Stimulated activated CD8-positive, alpha-beta memory T cell treated with anti-CD3 and anti-CD28 coated beads, Interleukin-4, amount 100 ng/mL, for 48 hours (primary cell): ENCODE data around the gene VPS41.

Experiments
- DNase-seq: peaks from one replicate; pipeline ENCODE4 v3.0.0-alpha.2; 2020

The VPS41 gene

DNA sequence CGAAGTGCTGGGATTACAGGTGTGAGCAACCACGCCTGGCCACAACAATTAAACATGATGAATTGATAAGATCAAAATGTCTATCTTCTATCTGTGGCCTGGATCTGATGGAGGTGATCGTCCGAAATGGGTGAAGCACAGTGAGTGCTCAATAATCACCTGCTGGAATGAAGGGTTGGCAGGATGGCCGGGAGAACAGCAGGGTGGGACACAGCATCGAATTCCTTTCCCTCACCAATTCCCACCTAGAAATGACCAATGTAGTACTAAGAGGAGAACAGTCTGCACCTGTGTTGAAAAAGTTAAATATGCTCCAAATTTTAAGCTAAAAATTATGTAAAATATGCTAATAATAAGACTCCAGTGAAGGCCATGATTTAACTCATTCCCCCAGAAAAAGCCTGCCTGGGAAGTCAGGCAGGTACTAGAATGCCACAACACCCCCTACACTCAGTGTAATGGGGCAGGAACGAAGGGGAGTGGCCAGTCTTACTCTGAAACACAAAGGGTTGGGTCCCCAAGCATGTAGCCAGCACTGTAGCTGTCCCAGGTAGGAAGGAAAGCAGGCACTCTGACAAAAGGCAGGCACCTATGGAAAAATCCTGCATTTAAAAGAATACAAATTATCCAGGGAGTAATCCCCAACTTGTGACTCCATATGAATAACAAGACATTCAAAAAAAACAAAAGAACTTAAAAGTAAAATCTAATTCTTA, 110.3 kb downstream of the VPS41 start:
- no peak for DNase-seq

DNA sequence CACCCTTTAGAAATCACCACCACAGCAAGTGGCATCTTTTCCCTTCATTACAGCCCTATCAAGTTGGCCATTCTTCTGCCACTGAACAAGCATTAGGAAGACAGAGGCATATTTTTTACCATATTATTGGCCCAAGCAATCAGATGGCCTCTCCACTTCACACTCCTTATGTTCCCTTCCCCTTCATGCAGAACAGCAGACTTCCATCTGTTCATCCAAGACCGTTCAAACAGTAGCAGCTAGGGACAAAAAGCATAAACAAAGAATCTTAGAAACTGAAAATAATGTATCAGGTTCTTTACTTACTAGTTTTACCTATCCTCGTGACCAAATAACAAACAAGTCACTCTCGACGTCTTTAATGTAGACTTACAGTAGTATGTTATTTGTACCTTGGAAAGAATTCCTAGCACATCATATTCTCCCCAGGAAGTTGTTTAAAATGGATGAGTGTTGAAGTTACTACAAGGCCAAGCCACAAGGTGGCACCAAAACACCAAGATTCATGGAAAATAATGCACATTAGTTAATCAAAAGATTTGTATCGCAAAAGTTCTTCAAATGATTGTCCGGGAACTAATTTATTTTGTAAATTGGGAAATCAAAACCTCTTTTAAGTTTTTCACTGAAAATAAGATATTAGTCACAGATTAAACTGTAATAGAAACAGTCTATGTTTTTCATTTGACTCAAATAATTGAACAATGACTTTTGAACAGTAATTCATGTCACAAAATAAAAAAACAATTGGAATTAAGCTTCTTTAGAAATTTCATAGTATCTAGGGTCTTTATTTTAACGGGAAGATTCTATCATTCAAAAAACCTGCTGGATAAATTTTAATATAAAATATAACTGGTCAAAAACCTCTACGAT, 112.1 kb downstream of the VPS41 start:
- peak; percentile 53 for DNase-seq

GRCh38 chr7:38795593-38795992, 113.4 kb downstream of the VPS41 start:
- no peak for DNase-seq

DNA sequence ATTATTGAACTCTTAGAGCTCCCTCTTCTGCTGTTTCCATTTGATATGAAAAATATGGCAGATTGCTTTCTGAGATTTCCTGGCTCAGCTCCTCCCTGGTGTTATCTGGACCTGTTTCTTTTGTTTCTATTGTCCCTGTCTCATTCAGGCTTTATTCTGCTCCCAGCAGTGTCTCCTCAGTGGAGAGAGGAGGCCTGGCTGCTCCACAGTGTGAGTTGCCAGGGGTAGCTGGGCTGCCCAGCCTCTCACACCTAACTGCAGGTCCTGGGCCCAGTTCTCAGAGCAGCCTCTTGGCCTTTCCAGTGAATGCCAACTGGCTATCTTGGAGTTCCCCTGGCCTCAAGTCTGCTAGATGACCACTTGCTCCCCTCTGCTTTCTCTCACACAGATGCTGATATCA, 127.0 kb downstream of the VPS41 start:
- no peak for DNase-seq

DNA sequence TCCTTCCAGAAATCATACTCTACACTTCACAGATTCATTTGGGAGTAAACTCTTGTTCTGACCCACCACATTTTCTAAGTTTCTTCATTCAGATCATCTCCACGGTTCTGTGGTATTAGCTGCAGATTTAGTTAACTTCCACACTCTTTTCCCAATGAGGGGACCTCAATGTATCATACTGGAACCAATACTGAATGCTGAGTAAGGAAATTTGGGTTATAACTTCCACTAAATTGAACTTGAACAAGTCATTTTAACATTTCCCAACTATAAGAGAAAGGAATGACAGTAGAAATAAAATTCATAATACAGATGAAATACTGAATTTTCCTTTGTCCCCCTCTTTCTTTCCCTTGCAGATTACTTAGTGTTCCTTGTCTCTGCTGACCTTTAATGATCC, 131.4 kb downstream of the VPS41 start:
- DNase-seq: no peak

- no peak for DNase-seq
Observed at GRCh38 chr7:38775506-38776175, 133.3 kb downstream of the VPS41 start.

DNA sequence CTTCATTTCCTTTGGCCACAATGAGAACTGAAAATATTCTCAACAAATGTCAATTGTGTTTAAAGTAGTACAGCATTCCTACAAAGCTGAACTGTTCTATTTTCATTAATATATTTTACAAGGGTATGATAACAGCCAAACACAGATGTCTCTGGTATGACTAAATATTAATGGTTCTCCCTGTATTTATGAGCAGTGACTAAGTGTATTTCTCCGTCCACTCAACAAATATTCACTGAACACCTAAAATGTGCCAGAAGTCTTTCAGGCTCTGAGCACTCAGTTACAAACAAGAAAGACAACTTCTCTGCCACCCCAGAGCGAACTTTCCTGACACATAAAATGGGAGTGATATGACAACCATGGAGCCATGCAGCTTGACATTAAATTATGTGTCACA, 135.6 kb downstream of the VPS41 start:
- no peak for DNase-seq

DNA sequence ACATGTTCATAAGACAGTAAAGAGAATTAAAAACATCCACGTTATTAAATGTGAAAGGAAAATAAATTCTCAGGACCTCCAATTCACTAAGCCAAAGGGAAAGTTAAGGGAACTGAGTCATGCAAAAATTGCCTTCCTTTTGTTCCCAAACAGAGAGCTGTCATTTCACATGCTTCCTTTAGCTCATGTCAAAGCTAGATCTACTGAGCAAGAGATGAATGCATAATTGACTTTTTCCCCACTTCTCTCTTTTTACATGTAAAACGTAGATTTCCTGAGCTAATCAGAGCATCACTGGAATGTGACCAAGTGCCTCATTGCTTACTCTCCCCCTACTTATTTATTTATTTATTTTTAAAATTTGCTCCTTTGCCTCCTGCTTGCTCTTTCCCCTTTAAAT, 148.8 kb downstream of the VPS41 start:
- DNase-seq: no peak

DNA sequence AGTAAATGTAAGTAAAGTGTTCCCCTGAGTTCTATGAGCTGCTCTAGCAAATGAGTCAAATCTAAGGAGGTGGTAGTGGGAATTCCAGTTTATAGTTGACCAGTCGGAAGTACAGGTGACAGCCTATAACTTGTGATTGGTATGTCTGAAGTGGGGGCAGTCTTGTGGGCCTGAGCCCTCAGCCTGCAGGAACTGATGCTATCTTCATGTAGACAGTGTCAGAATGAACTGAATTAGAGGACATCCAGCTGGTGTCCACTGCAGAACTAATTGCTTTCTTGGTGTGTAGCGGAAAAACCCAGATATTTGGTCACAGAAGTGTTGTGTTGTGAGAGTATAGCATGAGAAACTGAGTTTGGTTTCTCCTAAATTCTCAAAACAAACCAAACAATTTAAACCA, 150.0 kb downstream of the VPS41 start:
- DNase-seq: no peak

GRCh38 chr7:38757931-38758330, 151.1 kb downstream of the VPS41 start:
- no peak for DNase-seq

GRCh38 chr7:38756521-38756920, 152.5 kb downstream of the VPS41 start:
- DNase-seq: no peak

DNA sequence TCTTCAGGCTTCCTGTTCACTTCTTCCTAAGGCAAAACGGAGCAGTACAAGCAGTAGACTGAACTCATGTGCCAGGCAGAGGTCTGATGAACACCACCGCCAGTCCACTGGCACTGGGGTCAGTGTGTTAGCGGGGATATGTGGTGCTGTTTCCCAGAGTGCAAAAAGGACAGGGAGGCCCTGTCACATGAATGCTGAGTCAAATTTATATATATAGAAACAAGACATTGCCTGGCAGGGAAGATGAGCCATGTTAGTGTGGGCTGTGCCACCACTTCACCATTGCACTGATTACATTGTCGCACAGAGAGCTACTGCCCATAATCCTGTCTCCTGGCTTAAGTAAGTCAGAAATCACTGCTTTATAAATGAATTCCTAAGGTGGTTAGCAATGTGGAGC, 155.6 kb downstream of the VPS41 start:
- DNase-seq: no peak

- DNase-seq: no peak
Observed at GRCh38 chr7:38751416-38751815, 157.6 kb downstream of the VPS41 start.

DNA sequence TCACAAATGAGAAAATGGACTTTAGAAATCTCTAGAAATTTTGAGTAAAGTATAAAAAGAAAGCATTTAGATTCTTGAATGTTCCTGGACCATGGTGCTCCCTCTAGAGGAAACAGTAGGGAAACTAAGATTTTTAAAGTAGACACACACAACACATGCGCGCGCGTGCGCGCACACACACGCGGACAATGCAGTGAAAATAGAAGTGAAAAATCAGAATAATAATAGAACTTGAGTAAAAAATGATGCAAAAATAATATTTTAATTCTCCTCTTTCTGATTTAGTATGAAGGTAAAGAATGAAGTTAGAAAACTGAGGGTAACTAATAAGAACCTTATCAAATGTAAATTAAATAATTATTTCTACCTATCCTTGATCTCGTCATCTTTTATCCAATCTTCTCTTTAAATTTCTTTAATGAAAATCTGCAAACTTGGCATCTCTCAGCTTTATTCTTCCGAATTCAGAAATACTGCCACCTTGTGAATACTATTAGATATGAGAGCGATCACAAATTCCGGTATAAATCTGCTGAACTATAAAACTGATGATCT, 160.9 kb downstream of the VPS41 start:
- no peak for DNase-seq

GRCh38 chr7:38746438-38746837, 162.6 kb downstream of the VPS41 start:
- no peak for DNase-seq

GRCh38 chr7:38744746-38745145, 164.2 kb downstream of the VPS41 start:
- DNase-seq: no peak

DNA sequence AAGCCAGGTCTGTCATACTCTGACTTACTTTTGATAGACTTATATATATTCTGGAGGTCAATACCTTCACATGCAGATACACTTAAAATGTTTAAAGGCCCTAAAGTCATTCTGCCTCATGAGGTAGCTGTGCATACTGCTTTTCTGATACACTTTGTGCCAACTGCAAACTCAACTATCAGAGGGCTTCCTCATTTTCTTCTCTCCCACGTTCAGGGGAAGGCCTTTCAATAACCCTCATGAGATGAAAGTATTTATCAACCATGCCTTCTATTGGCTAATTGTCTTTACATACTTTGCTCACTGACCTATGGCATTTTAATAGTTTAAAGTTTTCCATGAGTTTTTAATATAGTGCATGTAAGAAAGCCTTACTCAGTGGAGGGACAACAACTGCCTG, 165.1 kb downstream of the VPS41 start:
- DNase-seq: no peak

DNA sequence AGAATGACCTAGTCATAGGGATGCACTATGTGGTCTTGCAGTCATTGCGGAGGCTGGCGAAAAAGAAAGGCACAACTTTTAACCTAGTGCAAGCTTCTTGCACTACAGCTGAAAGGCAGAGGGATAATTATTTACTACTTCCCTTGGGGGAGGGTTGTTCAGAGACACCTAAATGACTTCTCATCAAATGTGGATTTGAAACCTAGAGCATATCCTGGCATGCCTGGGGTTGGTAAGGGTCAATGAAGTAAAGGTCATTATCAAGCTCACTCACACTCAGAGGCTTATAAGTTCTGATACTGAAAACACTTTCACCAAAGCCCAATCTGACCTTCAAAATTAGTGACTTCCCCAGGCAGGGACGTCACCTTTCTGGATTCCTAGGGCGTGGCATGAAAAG, 168.9 kb downstream of the VPS41 start:
- no peak for DNase-seq

- no peak for DNase-seq
Observed at GRCh38 chr7:38736138-38736537, 172.9 kb downstream of the VPS41 start.

DNA sequence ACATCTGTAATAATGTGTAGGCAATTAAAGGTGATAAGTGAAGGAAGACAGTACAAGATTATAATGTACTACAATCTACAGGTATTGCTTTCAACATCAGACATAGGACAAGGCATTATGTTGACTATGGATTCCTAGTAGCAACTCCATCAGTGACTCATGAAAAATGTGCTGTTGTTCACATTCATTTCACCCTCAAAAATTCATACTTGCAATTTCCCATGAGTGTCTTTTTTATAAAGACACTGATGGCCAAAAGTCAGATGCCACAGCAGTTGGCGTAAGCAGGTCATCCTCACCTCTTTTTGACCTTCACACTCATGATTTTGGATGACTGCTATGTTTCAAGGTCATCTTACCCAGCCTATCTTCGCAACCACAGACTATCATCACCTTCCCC, 177.8 kb downstream of the VPS41 start:
- no peak for DNase-seq

DNA sequence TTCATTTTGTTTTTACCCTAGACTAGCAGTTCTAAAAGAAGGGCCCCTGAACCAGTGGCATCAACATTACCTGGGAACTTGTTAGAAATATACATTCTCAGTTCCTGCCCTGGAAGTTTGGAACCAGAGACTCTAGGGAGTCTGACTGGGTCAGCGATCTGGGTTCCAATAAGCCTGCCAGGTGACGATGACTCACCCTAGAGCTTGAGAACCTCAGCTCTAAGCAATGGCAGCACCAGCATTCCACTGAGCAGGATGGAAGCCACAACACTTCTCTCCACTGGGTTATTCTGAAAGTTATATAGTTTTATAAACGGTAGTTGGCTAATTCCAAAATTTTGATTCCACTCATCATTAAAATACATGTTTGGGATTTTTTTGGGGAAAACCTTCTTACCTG, 180.8 kb downstream of the VPS41 start:
- DNase-seq: no peak

GRCh38 chr7:38727184-38727940, 181.6 kb downstream of the VPS41 start:
- no peak for DNase-seq

- DNase-seq: no peak
Observed at GRCh38 chr7:38723327-38723726, 185.7 kb downstream of the VPS41 start.
